ENCODE data around the gene CLEC3B.
"Not testable (repeated sequence)": the region's sequence is repeated elsewhere in the genome, so short reads cannot be mapped to it uniquely, and the experiment has no call there.

Gene CLEC3B

DNA sequence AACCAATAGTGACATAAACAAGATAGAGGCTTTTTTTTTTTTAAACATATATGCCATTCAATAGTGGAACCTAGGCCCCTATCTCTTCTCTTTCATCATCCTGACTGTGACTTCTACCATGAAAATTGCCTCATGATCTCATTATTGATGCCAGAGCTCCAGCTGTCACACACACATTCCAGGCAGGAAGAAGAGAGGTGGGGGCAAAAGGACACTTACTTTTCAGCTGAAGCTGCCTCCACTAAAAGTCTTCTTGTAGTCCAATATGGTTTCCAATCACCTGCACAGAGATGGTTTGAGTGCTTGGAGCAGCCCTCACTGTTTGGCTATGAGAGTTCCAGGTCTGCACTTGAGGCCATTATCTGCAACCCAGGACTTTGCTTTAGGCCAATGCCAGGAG lies 45.0 kb downstream of the CLEC3B start:
- DNase-seq: no peak

- DNase-seq: no peak
These were observed 49.9 kb downstream of the CLEC3B start for GRCh38 chr3:45075821-45076625.

DNA sequence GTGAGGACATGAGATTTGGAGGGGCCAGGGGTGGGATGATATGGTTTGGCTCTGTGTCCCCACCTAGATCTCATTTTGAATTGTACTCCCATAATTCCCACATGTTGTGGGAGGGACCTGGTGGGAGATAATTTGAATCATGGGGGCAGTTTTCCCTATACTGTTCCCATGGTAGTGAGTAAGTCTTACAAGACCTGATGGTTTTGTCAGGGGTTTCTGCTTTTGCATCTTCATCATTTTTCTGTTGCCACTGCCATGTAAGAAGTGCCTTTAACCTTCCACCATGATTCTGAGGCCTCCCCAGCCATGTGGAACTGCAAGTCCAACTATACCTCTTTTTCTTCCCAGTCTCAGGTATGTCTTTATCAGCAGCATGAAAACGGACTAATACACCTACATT lies 52.2 kb downstream of the CLEC3B start:
- not testable (repeated sequence) for DNase-seq

- no peak for DNase-seq
These were observed 52.9 kb downstream of the CLEC3B start for GRCh38 chr3:45078910-45079522.

DNA sequence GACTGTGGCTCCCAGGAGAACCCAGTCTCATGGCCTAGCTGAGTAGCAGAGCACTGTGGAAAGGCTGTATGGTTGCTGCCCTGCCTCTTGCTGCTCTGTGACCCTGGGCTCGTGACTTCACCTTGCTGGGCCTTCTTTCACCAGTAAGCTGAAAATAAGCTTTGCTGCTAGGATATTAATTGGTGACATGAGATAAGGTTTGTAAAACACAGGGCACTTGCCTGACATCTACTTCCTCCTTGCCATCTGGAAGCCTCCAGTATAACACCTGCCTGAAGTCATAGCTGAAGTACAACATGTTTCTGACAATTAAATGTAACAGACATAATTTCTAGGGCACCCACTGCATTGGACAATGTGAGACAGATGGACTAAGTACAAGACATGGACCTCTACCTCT lies 53.6 kb downstream of the CLEC3B start:
- DNase-seq: no peak

DNA sequence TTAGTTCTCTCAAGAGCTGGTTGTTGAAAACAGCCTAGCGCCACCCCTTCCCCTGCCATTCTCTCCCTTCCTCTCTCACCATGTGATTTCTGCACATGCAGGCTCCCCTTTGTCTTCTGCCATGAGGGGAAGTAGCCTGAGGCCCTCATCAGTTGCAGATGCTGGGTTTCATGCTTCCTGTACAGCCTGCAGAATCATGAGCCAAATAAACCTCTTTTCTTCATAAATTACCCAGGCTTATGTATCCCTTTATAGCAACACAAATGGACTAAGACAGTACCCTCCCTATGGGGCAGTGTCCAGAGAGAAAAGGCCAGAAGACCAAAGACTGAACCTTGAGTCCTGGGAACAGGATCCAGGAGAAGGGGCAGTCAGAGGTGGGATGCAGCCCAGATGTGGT lies 54.7 kb downstream of the CLEC3B start:
- DNase-seq: no peak

- no peak for DNase-seq
These were observed 55.5 kb downstream of the CLEC3B start for GRCh38 chr3:45081506-45082141.

DNA sequence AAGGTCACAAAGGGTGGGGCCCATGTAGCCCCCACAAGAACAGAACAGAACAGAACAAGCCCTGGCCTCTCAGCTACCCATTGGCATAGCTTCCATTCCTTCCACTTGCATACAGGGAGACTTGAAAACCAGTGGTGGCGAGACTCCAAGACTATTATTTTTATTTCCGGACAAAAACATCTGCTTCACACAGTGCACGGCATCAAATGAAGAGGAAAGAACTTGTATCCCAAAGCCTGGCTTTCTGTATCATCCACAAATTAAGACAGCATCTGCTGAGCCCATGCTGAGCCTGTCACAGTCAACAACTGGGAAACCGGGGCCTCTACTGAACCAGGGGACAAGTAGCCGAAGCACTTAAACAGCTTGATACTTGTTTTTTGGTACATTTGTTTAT lies 56.0 kb downstream of the CLEC3B start:
- DNase-seq: no peak

- DNase-seq: no peak
These were observed 56.9 kb downstream of the CLEC3B start for GRCh38 chr3:45083023-45083422.

- no peak for DNase-seq
These were observed 58.3 kb downstream of the CLEC3B start for GRCh38 chr3:45084361-45084760.

DNA sequence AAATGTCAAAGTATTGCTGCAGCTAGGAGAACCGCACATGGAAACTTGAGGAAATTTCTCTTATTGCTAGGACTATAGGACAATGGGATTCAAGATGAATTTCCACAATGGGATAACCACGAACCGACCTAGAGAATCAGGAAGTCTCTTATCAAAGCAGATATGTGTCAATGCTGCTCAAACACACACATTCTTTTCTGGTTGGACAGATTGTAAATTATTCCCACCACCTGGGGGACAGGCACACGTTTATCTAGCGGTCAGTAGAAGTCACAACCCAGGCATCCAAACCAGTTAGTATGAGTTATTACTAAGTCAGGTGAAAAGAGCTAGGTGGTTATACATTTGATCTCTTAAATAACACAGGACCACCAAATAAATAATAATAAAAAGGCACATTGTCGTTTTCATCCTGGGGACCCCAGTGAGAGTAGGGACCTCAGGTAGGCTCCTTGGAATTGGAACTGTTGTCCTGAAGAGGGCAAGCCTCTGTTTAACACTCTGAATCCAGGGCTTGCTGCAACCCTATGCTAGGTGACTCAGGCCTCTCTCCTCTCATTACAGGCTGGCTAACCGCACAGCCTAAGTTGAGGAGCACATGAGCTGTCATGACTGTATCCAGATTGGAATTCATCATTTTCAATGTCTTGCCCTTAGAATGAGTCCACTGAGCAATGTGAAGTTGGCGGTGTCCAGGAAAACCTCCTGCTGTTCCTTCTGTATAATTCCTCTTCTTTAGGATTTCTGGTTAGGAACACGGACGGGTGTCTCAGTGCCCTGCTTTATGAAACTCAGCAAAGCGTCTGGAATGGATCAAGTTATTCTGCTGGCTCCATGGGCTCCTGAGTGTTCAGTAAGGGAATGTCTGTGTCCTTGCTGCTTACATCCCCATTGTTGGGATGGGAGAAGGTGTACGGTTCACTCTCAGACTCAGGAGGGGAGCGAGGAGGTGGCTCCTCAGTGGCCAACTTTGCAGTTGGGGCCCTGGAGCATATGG lies 59.0 kb downstream of the CLEC3B start:
- DNase-seq: no peak
